GM10266 (cell line): ENCODE results near the gene ST6GALNAC6.

Experiments
- DNase-seq: peaks from one replicate; pipeline ENCODE4 v3.0.0; 2012; ENCODE audit errors: extremely low spot score
- TF ChIP-seq, protein P1 (sequence below): IDR thresholded peaks from 2 replicates; pipeline ENCODE4 v1.5.1; 2012; ENCODE audit warnings: mild to moderate bottlenecking, low read depth; ENCODE audit not compliant: control insufficient read depth, insufficient read depth; ENCODE audit errors: missing control alignments

The ST6GALNAC6 gene

GRCh38 chr9:127897193-127897692 lies 2.2 kb downstream of the ST6GALNAC6 start:
- TF ChIP-seq, protein P1, sequence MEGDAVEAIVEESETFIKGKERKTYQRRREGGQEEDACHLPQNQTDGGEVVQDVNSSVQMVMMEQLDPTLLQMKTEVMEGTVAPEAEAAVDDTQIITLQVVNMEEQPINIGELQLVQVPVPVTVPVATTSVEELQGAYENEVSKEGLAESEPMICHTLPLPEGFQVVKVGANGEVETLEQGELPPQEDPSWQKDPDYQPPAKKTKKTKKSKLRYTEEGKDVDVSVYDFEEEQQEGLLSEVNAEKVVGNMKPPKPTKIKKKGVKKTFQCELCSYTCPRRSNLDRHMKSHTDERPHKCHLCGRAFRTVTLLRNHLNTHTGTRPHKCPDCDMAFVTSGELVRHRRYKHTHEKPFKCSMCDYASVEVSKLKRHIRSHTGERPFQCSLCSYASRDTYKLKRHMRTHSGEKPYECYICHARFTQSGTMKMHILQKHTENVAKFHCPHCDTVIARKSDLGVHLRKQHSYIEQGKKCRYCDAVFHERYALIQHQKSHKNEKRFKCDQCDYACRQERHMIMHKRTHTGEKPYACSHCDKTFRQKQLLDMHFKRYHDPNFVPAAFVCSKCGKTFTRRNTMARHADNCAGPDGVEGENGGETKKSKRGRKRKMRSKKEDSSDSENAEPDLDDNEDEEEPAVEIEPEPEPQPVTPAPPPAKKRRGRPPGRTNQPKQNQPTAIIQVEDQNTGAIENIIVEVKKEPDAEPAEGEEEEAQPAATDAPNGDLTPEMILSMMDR = no peak
- peak; percentile 79 for DNase-seq

DNA sequence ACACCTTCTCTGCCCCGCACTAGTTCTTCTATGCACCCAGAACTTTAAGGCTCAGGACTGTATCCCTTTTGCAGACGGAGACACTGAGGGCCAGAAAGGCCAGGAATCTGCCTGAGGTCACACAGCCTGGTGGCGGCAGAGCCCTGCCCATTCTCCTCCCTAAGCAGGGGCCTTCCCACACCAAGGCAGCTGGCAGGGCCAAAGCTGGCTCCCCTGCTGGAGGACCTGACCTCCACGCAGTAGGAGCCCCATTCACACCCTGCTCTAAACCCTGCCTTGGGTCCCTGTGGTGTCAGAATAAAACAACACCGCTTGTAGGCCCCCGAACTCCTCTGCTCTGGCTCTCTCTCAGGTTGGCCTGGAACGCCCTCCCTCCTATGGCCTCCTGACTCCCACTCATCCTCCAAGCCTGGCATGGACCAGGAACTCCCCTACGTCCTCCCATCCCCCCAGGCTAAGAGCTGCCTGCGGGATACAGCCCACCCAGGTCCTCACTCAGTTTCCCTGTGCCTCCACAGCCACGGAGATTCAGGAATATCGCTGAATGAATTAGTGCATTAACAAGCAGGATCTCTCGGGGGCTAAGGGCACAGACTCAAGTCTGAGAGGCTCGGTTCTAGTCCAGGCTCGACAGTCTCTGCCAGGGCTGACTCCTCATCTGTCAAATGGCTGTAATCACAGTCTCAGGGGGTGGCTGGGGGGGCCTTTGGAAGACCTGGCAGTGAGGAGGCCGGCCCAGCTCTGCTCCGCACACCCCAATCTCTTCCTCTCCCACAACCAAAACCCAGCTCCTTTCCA lies 2.8 kb downstream of the ST6GALNAC6 start:
- TF ChIP-seq, protein P1 = no peak
- no peak for DNase-seq

DNA sequence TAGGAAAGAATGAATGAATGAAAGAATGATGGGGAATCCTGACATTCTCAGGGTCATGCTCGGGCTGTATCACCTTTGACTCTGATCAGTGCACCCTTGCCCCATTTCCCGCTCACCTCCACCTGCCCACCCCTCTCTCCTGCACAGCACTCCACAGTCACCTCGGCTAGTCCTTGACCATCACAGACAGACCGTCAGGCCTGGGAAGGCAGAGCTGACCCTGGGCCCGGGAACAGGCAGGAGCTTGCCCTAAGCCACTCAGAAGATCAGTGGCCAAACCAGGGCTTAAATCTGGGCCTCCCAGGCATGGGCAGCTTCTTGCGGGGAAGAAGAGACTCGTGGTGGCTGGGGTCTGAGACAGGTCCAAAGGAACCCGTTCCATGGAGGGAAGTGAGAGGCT lies 3.6 kb downstream of the ST6GALNAC6 start:
- DNase-seq = no peak
- TF ChIP-seq, protein P1 = no peak

- DNase-seq = no peak
- TF ChIP-seq, protein P1 = no peak
Observed at GRCh38 chr9:127893392-127893791, 6.0 kb downstream of the ST6GALNAC6 start.

DNA sequence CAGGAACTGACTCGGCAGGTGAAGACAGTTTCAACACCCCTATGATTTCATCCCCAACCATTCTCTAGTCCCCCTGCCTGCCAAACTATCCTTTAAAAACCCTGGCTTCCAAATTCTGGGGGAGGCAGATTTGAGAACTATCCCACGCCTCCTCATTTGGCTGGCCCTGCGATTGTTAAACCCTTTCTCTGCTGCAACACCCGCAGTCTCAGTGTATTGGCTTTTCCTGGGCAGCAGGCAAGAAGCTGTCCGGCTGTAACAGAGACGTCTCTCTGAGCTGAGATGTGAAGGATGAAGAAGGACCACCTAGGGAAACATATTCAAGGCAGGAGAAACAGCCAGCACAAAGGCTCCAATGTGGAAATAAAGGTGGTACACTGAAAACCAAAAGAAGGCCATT lies 6.6 kb downstream of the ST6GALNAC6 start:
- DNase-seq = no peak
- TF ChIP-seq, protein P1 = no peak

DNA sequence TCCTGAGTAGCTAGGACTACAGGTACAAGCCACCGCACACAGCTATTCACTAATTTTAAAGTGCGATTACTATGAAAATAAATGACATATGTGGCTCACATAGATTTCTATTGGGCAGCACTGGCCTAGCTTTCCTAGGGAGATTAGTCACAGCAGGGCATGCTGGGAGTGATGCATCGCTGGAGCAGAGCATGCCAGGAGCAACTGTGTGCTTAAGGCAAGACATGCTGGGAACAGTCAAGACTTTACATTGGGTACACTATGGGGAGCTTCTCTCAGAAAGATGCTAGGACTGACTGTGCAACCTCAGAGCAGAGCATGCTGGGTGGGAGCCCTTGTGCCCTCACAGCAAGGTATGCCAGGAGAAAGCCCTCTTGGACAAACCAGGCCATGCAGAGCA lies 9.3 kb downstream of the ST6GALNAC6 start:
- TF ChIP-seq, protein P1 = no peak
- DNase-seq = no peak

DNA sequence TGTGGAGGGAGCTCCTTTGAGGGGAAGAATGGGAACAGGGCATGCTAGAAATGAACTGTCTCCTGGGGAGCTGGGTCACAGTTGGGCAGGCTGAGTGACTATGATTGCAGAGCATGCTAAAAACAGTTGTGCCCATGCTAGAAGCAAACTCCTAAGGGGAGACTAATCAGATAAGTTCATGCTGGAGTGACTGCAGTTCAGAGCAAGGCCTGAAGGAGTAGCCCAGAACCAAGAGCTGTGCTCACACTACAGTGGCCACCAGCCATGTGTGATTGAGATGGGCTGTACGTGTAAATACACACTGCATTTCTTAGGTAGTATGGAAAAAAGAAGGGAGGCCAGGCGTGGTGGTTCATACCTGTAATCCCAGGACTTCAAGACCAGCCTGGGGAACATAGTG lies 11.6 kb downstream of the ST6GALNAC6 start:
- TF ChIP-seq, protein P1 = peak; percentile 21
- DNase-seq = no peak
